Panc1 (cell line): ENCODE results near the gene SMIM5.

ENCODE experiments used
- POLR2AphosphoS5 ChIP-seq: IDR thresholded peaks from 2 replicates; pipeline ENCODE4 v1.6.1; 2012; ENCODE audit warnings: mild to moderate bottlenecking, low read depth, low read length, moderate library complexity
- TCF7L2 ChIP-seq: IDR thresholded peaks from 2 replicates; pipeline ENCODE4 v1.6.1; 2011; ENCODE audit warnings: mild to moderate bottlenecking, low read depth, low read length, inconsistent platforms
- TF ChIP-seq, protein P1 (sequence below): fragments of 450-650 bp; IDR thresholded peaks from 2 replicates; pipeline ENCODE4 v1.5.1; 2017; ENCODE audit warnings: mild to moderate bottlenecking
- TF ChIP-seq, protein P2 (sequence below), 2 experiments: IDR thresholded peaks; 2 replicates each; pipeline ENCODE4 v1.6.1; 2011 to 2012; ENCODE audit warnings: low read depth in 2 of 2, control low read depth in 1 of 2, low read length in 1 of 2, mild to moderate bottlenecking in 1 of 2, moderate library complexity in 1 of 2; ENCODE audit not compliant: insufficient read depth in 1 of 2

DNA sequence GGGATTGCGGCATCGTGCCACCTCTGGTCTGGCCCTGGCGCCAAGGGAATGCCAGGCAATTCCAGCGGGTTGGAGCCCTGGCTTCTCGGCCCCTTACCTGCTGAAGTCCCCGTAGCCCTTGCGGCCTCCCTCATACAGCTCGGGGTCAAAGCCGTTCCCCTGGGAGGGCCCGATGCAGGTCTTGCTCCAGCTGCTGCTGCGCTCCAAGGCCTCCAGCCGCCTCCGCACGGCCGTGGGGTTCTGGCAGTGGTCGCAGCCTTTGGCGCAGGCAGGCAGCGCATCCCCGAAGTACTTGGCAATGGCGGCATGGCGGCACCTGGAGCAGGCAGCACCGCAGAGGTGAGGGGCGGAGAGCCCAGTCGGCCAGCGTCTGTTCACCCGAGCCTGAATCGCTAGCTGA lies 1.9 kb upstream of the SMIM5 start:
- TF ChIP-seq POLR2AphosphoS5 (no peak), TCF7L2 (no peak)
- TF ChIP-seq, protein P1, sequence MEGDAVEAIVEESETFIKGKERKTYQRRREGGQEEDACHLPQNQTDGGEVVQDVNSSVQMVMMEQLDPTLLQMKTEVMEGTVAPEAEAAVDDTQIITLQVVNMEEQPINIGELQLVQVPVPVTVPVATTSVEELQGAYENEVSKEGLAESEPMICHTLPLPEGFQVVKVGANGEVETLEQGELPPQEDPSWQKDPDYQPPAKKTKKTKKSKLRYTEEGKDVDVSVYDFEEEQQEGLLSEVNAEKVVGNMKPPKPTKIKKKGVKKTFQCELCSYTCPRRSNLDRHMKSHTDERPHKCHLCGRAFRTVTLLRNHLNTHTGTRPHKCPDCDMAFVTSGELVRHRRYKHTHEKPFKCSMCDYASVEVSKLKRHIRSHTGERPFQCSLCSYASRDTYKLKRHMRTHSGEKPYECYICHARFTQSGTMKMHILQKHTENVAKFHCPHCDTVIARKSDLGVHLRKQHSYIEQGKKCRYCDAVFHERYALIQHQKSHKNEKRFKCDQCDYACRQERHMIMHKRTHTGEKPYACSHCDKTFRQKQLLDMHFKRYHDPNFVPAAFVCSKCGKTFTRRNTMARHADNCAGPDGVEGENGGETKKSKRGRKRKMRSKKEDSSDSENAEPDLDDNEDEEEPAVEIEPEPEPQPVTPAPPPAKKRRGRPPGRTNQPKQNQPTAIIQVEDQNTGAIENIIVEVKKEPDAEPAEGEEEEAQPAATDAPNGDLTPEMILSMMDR: no peak
- TF ChIP-seq, protein P2, sequence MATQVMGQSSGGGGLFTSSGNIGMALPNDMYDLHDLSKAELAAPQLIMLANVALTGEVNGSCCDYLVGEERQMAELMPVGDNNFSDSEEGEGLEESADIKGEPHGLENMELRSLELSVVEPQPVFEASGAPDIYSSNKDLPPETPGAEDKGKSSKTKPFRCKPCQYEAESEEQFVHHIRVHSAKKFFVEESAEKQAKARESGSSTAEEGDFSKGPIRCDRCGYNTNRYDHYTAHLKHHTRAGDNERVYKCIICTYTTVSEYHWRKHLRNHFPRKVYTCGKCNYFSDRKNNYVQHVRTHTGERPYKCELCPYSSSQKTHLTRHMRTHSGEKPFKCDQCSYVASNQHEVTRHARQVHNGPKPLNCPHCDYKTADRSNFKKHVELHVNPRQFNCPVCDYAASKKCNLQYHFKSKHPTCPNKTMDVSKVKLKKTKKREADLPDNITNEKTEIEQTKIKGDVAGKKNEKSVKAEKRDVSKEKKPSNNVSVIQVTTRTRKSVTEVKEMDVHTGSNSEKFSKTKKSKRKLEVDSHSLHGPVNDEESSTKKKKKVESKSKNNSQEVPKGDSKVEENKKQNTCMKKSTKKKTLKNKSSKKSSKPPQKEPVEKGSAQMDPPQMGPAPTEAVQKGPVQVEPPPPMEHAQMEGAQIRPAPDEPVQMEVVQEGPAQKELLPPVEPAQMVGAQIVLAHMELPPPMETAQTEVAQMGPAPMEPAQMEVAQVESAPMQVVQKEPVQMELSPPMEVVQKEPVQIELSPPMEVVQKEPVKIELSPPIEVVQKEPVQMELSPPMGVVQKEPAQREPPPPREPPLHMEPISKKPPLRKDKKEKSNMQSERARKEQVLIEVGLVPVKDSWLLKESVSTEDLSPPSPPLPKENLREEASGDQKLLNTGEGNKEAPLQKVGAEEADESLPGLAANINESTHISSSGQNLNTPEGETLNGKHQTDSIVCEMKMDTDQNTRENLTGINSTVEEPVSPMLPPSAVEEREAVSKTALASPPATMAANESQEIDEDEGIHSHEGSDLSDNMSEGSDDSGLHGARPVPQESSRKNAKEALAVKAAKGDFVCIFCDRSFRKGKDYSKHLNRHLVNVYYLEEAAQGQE (IDR thresholded peaks at IDR 0.05; ENCODE audit: insufficient read depth in 1 of 2, low read depth in 2 of 2, low read length in 1 of 2): no peak
